Stimulated activated CD4-positive, alpha-beta T cell treated with anti-CD3 and anti-CD28 coated beads, Interleukin-12 subunit alpha, Interleukin-12 subunit beta, amount 100 ng/mL, for 48 hours (primary cell): Measurements from ENCODE around the gene LAG3.
A peak's percentile ranks its signal among the peaks of the same experiment; 100 is the strongest.

Experiments
- DNase-seq, 3 donors: peaks; one replicate each; pipeline ENCODE4 v3.0.0-alpha.2; 2020; ENCODE audit warnings: low read depth in 2 of 3, low spot score in 1 of 3

LAG3 gene

DNA sequence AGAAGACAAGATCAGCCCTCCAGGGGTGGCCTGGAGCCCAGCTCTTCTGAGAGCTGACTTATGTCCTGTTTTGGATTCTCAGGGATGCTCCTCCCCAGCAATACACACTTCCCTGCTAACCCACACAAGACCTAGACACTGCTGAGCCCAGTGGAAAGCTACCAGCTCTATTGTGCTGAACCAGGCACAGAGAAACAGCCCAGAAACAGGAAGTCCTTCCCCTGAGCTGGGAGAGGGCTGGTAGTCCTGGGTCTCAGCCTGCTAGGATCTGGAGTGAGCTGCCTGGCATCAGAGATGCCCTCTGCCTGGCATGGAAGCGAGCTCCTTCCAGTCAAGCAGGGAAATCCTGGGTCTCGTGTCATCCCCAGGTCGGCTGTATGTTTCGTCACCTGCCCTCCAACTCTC is 1.2 kb upstream of the LAG3 start:
- no peak for DNase-seq

DNA sequence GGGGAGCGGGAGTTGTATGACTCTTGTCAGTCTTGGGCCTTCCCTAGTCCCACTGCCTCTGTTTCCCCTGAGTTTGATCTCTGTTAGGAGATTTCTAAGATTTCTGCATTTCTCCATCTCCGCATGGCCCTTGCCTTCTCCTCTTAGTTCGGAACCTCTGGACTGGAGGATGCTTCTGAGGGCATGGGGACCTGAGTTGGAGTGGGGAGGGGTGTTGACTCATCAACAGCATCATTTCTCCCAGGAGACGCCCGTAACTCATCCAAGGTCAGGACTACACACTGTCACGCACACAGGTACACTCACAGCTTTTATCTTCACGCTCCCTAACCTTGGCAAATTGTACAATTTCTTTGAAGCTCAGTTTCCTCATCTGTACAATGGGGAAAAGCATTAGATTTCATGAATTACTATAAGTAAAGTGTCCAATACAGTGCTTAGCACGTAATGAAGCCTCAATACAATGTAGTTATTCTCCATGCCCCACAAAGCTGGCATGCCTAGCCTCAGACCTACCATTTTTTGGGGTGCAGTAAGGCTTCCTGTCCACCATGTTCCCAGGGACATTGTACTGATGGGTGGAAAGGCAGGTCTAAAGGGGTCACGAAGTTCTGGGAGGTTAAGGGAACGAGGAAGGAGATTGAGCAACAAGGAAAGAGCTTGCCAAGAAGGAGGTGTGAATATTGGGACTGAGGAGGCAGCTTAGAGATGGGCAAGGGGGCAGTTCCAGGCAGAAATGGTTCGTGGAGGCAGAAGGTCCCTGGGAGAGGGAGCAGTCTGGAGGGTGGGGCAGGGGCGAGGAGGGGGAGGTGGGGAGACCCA is 600 bp upstream of the LAG3 start:
- no peak for DNase-seq

DNA sequence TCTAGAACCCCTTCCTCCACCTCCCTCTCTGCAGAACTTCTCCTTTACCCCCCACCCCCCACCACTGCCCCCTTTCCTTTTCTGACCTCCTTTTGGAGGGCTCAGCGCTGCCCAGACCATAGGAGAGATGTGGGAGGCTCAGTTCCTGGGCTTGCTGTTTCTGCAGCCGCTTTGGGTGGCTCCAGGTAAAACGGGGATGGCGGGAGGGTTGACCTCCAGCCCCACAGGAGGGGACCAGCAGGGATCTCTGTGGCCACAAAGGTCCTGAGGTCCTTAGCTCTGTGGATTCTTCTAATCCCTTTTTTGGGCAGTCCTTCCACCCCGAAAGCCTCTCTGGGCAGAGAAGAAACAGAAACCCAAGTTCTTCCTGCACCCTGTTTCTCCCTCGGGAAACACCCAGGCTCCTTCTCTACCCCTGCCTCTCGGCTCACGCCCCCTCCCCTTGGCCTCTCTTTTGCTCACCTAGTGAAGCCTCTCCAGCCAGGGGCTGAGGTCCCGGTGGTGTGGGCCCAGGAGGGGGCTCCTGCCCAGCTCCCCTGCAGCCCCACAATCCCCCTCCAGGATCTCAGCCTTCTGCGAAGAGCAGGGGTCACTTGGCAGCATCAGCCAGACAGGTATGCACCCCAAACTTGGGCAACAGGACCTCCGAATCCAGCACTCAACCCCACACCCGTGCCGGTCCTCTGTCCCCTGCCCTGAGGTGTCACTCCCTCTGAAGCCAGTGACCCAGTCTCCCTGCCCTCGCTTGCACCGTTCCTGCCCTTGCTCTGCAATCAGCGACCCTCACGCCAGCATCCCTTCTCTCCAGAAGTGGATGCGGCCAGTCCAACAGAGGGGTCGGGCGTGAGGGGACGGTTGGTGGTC is 638 bp downstream of the LAG3 start:
- no peak for DNase-seq

DNA sequence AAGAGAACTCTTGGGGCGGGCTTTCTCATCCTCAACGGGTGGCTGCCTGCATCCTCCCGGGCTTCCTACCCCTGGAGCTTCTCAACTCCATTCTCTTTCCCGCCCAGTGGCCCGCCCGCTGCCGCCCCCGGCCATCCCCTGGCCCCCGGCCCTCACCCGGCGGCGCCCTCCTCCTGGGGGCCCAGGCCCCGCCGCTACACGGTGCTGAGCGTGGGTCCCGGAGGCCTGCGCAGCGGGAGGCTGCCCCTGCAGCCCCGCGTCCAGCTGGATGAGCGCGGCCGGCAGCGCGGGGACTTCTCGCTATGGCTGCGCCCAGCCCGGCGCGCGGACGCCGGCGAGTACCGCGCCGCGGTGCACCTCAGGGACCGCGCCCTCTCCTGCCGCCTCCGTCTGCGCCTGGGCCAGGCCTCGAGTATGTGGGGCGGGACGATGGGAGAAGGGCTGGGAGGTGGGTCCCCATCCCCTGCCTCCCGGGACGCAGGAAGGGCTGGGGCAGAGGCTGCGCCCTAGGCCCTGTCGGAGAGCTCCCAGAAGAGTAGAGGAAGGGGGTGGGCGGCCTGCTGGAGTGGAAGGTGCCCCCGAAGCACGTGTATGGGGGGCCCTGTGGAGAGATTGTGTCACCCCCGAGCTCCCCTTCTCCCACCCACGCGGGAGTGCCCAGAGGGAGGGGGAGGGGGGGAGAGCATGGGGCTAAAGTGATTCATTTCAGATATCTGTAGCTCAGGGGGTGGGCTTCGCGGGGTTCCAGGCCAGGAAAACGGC is 1.5 kb downstream of the LAG3 start:
- DNase-seq = no peak

DNA sequence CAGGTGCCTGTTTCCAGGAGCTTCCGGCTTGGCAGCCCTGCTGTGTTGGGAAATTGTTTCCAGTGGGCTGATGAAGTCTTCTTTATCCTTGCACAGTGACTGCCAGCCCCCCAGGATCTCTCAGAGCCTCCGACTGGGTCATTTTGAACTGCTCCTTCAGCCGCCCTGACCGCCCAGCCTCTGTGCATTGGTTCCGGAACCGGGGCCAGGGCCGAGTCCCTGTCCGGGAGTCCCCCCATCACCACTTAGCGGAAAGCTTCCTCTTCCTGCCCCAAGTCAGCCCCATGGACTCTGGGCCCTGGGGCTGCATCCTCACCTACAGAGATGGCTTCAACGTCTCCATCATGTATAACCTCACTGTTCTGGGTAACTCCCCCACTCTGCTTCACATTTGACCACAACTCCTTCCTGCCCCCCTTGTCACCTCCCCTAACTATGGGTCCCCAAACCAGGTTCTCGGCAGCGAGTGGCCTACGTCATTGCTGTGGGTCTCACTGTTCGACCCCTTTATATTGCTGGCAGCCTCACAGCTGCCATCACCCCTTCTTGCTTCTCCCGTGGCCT is 2.3 kb downstream of the LAG3 start:
- no peak for DNase-seq

DNA sequence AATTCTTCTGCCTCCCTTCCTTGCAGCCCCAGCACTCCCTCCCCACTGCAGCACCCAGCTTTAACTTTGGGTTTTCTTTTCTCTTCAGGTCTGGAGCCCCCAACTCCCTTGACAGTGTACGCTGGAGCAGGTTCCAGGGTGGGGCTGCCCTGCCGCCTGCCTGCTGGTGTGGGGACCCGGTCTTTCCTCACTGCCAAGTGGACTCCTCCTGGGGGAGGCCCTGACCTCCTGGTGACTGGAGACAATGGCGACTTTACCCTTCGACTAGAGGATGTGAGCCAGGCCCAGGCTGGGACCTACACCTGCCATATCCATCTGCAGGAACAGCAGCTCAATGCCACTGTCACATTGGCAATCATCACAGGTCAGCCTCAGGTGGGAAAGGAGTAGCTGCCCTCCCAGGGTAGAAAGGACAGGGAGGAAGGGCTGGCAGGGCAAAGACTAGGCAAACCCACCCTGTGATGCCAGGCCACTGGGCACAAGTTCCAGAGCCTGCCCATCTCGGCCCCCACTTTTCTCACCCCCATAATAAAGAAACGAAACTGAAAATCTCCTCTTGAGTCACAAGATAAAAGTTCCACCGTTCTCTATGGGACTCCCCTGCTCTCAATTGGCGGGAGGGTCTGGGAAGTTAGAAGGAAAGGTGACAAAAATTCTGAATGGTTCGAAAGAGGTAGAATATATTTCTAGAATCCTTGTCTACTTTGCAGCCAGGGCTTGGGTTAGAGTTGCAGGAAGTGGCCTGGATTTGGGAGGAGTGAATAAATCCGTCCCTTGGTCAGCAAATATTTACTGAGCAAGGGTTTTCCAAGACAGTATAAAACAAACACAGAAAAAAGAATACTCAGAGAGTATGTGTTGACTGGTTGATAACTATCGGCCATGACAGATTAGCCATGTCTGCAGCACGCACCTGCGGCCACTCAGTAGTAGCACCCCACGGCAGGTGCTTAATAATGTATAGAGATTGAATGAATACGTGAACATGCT is 3.2 kb downstream of the LAG3 start:
- DNase-seq = no peak

DNA sequence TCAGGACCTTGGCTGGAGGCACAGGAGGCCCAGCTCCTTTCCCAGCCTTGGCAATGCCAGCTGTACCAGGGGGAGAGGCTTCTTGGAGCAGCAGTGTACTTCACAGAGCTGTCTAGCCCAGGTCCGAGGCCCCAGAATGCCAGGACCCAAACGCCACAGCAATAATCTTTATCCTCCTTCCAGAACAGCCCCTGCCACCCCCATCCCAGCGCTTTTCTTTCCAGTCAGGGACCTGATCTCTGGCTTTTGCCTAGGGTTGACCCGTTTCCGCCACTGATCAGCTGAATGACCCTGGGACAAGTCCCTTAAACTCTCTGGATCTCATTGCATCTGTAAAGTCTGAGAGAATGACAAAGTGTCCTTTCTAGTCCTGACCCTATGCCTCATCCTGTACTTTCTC is 5.1 kb downstream of the LAG3 start:
- no peak for DNase-seq

DNA sequence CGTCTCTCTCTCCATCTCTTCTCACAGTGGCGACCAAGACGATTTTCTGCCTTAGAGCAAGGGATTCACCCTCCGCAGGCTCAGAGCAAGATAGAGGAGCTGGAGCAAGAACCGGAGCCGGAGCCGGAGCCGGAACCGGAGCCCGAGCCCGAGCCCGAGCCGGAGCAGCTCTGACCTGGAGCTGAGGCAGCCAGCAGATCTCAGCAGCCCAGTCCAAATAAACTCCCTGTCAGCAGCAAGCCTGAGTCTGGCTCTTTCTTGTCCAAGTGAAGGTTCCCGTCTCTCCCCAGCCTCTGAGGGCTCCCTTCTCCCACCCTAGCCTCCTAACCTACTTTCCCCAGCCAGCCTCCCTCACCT is 5.9 kb downstream of the LAG3 start:
- no peak for DNase-seq

DNA sequence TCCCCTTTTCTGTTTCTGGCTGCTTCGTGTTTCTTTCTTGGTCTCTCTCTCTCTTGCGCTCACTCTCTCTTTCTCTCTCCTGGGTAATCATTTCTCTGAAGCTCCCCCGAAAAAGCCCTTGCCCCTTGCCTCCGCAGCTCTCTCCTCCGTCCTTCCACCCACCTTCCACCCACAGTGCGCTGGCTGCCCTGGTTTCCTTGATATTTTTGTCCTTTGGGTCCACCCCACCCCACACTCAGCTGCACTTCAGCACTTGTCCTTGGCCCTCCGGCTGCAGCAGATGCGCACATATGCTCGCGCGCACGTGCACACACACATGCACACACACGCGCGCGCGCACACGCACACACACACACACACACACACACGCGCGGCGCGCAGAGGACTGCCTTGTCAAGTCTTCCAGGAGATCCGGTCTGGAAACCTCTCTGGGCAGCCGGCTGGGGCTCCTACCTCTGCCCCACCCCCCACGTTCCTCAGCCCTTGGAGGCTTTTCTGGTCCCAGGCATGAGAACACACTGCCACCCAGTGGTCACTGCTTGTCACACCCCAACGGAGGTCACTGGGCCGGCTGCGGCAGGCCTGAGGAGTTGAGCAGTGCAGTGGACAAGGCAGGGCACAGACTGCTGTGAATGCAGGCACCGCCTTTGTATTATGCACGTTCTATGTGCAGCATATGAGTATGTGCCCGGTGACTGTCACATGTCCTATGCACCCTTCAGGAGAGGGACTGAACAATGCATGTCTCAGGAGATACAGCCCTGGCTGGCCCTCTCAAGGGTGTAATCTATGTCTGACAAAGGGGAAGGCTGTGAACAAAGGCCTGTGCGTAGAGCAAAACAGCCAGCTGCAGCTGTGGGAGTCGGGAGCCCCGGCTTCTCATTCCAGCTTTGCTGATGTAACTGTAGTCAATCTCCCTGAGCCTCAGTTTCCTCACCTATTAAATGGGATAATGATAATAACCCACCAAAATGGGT is 6.5 kb downstream of the LAG3 start:
- peak; percentile 82 to 93 (median 86) for DNase-seq

DNA sequence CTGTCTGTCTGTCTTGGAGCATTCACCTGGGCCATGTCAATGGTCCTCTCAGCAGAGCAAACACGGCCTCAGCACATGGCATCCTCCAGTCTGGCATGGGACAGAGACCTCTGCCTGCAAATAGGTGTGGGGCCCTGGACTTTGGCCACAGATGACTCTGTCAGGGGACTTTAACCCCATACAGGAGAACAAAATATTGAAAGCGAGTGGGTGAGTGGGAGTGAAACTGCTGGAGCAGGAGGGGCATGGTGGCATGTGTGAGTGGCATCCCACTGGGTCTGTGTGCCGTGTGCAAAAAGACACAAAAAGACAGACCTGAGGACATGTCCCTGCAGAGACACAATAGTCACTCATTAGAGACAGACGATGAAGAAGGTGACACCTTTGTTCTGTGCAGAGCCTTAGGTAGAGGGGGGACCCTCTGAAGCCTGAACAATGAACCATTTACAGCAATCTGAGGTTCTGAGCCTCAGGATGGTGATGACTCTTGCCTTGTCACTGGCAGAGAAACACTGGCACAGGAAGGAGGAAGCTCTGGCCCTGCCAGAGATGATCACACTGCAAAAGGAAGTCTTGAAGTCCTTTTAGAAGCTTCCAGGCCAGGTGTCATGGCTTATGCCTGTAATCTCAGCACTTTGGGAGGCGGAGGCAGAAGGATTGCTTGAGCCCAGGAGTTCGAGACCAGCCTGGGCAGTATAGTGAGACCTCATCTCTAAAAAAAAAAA is 7.5 kb downstream of the LAG3 start:
- no peak for DNase-seq

DNA sequence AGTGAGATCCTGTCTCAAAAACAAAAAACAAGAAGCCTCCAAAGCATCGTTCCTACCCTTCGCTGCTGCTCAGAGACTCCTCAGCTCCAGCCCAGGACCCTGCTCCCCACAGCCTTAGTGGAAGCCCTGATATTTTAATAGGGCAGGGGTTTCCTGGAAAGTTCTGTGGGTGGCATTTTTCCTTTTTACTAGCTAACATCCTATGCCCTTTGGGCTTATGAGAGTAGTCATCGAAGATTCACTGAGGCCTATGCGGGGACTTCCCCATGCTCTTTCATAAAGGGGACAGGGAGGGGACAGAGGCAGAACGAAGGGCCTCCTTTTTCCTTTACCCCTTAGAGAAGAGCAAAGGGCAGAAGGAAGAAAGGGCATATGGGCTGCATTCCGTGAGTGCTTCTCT is 8.3 kb downstream of the LAG3 start:
- no peak for DNase-seq

DNA sequence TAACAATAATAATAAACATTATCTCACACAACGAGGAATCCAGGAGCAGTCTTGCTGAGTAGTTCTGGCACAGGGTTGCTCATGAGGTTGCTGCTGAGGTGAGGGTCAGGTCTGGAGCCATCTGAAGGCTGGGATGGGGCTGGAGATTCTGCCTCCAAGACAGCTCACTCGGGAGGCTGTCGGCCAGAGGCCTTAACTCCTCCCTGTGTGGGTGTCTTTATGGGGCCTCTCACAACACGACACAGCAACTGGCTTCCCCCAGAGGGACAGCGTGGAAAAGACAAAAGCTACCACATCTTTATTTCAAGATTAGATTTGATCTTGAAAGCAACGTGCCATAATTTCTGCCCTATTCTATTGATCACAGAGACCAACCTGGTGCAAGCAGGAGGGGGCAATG is 9.8 kb downstream of the LAG3 start:
- DNase-seq = no peak

DNA sequence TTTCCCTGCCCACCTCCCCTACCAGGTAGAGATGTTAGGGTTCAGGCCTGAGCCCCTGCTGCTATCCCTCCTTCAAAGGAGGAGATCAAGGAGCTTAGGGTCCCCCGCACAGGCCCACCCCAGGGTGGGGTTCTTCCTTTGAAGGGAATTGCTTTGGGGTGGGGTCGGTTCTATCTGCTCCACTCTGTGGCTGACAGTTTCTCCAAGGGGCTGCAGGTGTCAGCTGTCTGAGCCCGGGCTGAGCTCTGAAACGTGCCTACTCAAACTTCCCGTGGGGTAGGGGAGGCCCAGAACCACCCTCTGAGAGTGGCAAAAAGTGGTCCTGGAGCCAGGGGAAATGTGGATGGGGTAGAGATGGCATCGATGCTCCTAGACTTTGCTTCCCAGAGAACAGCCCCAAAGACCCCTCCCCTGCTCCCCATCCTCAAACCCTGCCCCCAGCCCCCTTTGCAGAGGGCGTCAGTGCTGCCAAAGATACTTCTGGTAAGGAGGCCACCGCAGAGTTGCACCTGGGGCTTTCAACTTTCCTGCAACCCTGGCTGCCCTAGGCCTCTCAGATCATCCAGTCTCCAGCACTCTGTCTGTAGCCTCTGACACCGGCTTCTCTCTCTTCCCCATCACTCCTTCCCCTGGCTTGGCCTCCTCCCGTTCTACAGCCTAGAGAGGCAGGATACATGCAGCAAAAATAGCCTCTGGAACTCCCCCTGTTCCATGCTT is 10.7 kb downstream of the LAG3 start:
- DNase-seq = no peak

DNA sequence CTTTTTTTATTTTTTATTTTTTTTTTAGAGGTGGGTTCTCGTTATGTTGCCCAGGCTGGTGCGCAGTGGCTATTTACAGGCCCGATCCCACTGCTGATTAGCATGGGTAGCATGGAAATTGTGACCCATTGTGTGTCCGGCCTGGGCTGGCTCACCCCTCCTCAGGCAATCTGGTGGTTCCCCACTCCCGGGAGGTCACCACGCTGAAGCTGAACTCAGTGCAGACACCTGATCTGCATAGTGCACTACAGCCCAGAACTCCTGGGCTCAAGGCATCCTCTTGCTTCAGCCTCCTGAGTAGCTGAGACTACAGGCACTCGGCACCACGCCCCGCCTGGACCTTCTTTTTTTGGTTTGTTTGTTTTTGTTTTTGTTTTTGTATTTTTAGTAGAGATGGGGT is 11.5 kb downstream of the LAG3 start:
- DNase-seq = no peak

DNA sequence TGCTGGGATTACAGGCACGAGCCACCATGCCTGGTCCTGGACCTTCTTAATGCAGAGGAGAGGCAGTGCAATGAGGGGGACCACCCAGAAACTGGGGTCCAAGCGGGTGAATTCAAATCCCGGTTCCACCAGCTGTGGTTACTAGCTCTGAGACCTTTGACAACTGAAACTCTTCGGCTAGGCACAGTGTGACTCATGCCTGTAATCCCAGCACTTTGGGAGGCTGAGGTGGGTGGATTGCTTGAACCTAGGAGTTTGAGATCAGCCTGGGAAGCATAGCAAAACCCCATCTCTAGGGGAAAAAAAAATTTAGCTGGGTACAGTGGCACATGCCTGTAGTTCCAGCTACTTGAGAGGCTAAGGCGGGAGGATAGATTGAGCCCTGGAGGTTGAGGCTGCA is 12.0 kb downstream of the LAG3 start:
- DNase-seq = no peak

DNA sequence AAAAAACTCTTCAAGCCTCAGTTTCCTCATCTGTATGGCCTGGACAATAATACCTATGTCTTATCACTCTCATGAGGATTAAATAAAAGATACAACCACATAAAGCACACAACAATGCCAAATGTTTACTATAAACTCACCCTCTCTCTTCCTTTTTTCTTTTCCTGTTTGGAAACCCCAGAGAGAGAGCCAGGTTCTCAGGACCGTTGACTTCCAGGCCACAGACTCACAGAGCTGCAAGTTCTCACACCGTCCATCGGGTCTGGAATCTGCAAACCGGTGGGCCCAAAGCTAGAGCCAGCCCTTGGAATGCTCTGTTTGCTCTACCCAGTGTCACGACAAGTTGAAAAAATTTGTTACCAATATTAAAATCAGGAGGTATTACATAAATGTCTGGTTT is 12.4 kb downstream of the LAG3 start:
- DNase-seq = no peak

DNA sequence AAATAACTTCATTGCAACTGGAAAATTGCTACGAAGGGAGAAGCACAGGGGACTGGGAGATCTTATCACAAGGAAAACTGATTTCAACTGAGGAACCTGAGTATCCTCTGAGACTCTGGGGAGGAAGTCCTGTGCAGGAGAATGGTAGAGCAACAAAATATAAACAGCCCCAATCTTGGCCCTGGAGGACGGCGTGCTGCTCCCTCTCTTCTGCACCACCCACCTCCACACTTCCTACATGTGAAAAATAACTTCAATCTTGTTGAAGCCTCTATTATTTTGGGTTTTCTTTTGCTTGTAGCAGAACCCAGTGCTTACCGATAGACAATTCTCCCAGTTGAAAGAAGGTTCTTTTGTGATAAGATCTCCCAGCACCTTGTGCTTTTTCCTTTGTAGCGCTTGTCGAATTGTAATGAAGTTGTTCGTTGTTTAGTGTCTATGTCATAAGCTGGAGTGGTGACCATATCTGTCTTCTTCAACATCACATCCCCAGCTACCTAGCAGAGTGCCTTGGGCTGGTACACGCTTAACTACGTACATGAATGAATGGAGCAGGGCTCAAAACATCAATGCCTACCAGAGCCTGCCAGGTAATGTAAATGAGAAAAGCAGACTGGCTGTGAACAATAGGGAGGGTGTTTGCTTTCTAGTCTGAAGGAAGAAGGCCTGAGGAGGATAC is 14.2 kb downstream of the LAG3 start:
- no peak for DNase-seq
